SK-N-SH (cell line): Measurements from ENCODE around the gene LPO. TPM values are rescaled to one million over a fixed set of nuclear protein-coding genes. Genes with fewer than 3 reads are reported as not detected.
A peak's percentile ranks its signal among the peaks of the same experiment; 100 is the strongest.

ENCODE experiments used
- CTCF ChIA-PET: fragments of 300-600, 350-600 bp; formaldehyde crosslinking; extraction: SDS; loops from one replicate; lab custom pipeline; 2021; lab: Yijun Ruan, JAX
- POLR2A ChIA-PET: fragments of 350-600 bp; sonication (Branson Sonifier 250); formaldehyde crosslinking; extraction: SDS; loops from one replicate; lab custom pipeline; 2020; ENCODE audit warnings: antibody characterized with exemption, inconsistent platforms; lab: Yijun Ruan, JAX
- DNase-seq: peaks from one replicate; pipeline ENCODE4 v3.0.0; 2012
- H2AFZ ChIP-seq: fragments of 200-600 bp; sonication (generic); 2 replicates; pipeline ENCODE4 v1.8.1; 2016; ENCODE audit warnings: antibody characterized with exemption, mild to moderate bottlenecking, low read depth
- H3F3A ChIP-seq: fragments of 200-600 bp; sonication (generic); replicated peaks from 2 replicates; pipeline ENCODE3; 2016; ENCODE audit warnings: antibody characterized with exemption, mild to moderate bottlenecking; ENCODE audit not compliant: insufficient read depth
- H3K27ac ChIP-seq, 2 experiments: fragments of 200-500 bp in 1 of 2; fragments of 200-600 bp in 1 of 2; sonication (Bioruptor generic) in 1 of 2; sonication (generic), shearing (Covaris generic) in 1 of 2; 2 replicates each; pipeline versions ENCODE4 v1.5.1 to v1.6.1; 2014 to 2016; ENCODE audit warnings: low read depth in 2 of 2, inconsistent platforms in 1 of 2, low read length in 1 of 2, mild to moderate bottlenecking in 1 of 2, mixed read lengths in 1 of 2
- H3K27me3 ChIP-seq: fragments of 200-600 bp; sonication (generic), shearing (Covaris generic); 2 replicates; pipeline ENCODE4 v1.6.1; 2016; ENCODE audit warnings: mixed run types; ENCODE audit not compliant: insufficient read depth
- H3K36me3 ChIP-seq, 2 experiments: fragments of 200-500 bp in 1 of 2; fragments of 200-600 bp in 1 of 2; sonication (Bioruptor generic) in 1 of 2; sonication (generic) in 1 of 2; replicated peaks in 1 of 2; 2 replicates each; pipeline versions ENCODE3 to v1.5.1; 2014 to 2016; ENCODE audit warnings: low read length in 1 of 2, mild to moderate bottlenecking in 1 of 2; ENCODE audit not compliant: insufficient read depth in 2 of 2, control insufficient read depth in 1 of 2
- H3K4me1 ChIP-seq, 2 experiments: fragments of 200-500 bp in 1 of 2; fragments of 200-600 bp in 1 of 2; sonication (Bioruptor generic) in 1 of 2; sonication (generic), shearing (Covaris generic) in 1 of 2; 2 replicates each; pipeline versions ENCODE4 v1.5.1 to v1.6.1; 2014 to 2016; ENCODE audit warnings: low read depth in 1 of 2, low read length in 1 of 2, mixed run types in 1 of 2; ENCODE audit not compliant: insufficient read depth in 2 of 2, control insufficient read depth in 1 of 2
- H3K4me2 ChIP-seq: fragments of 200-600 bp; sonication (generic), shearing (Covaris generic); 2 replicates; pipeline ENCODE4 v1.6.1; 2017; ENCODE audit warnings: mixed run types
- H3K4me3 ChIP-seq, 2 experiments: fragments of 200-500 bp in 1 of 2; fragments of 200-600 bp in 1 of 2; sonication (Bioruptor generic) in 1 of 2; sonication (generic), shearing (Covaris generic) in 1 of 2; 2 replicates each; pipeline versions ENCODE4 v1.5.1 to v1.8.1; 2014 to 2016; ENCODE audit warnings: low read depth in 2 of 2, inconsistent platforms in 1 of 2, low read length in 1 of 2, mild to moderate bottlenecking in 1 of 2, mixed read lengths in 1 of 2, moderate library complexity in 1 of 2
- H3K79me2 ChIP-seq: fragments of 200-600 bp; sonication (generic); 2 replicates; pipeline ENCODE4 v1.8.1; 2017; ENCODE audit warnings: mild to moderate bottlenecking; ENCODE audit not compliant: insufficient read depth
- H3K9ac ChIP-seq: fragments of 200-600 bp; sonication (generic); 2 replicates; pipeline ENCODE4 v1.6.1; 2017; ENCODE audit warnings: mixed run types
- H3K9me2 ChIP-seq: fragments of 200-600 bp; sonication (generic); 2 replicates; pipeline ENCODE4 v1.6.1; 2017; ENCODE audit warnings: mixed run types
- H3K9me3 ChIP-seq: fragments of 200-600 bp; sonication (generic); 2 replicates; pipeline ENCODE4 v1.6.1; 2017; ENCODE audit warnings: mixed run types, mild to moderate bottlenecking, moderate library complexity
- H4K20me1 ChIP-seq: fragments of 200-600 bp; sonication (generic); 2 replicates; pipeline ENCODE4 v1.6.1; 2017; ENCODE audit warnings: mild to moderate bottlenecking, mixed run types; ENCODE audit not compliant: insufficient read depth
- CHD2 ChIP-seq: fragments of 150-350 bp; IDR thresholded peaks from 2 replicates; pipeline ENCODE4 v1.6.1; 2018; ENCODE audit warnings: low read length; ENCODE audit not compliant: partially characterized antibody
- EP300 ChIP-seq, 2 experiments: IDR thresholded peaks; 2 replicates each; pipeline versions ENCODE4 v1.4.0 to v1.6.1; 2012; ENCODE audit warnings: borderline replicate concordance in 1 of 2, low read depth in 1 of 2, low read length in 1 of 2
- FOSL2 ChIP-seq: IDR thresholded peaks from 2 replicates; pipeline ENCODE4 v1.4.0; 2012; ENCODE audit warnings: low read depth, mild to moderate bottlenecking, moderate library complexity, borderline replicate concordance
- FOXJ3 ChIP-seq: sonication (generic); formaldehyde crosslinking; IDR thresholded peaks from 2 replicates; pipeline ENCODE4 v1.5.1; 2020; ENCODE audit warnings: mild to moderate bottlenecking, missing genetic modification reagents
- FOXM1 ChIP-seq: IDR thresholded peaks from 2 replicates; pipeline ENCODE4 v1.4.0; 2012; ENCODE audit warnings: low read depth, mild to moderate bottlenecking
- JUND ChIP-seq: IDR thresholded peaks from 2 replicates; pipeline ENCODE4 v1.4.0; 2012
- MEF2A ChIP-seq: IDR thresholded peaks from 2 replicates; pipeline ENCODE4 v1.4.0; 2012; ENCODE audit warnings: low read depth, borderline replicate concordance
- NRF1 ChIP-seq: IDR thresholded peaks from 2 replicates; pipeline ENCODE4 v1.6.1; 2012; ENCODE audit warnings: low read depth, mild to moderate bottlenecking, low read length
- RAD21 ChIP-seq: IDR thresholded peaks from 2 replicates; pipeline ENCODE4 v1.6.1; 2012; ENCODE audit warnings: mild to moderate bottlenecking, low read length
- RCOR1 ChIP-seq: fragments of 150-350 bp; IDR thresholded peaks from 2 replicates; pipeline ENCODE4 v1.6.1; 2017; ENCODE audit warnings: antibody characterized with exemption, low read length
- REST ChIP-seq: IDR thresholded peaks from 2 replicates; pipeline ENCODE4 v1.6.1; 2012; ENCODE audit warnings: mild to moderate bottlenecking, low read depth, low read length, moderate library complexity
- RXRA ChIP-seq: IDR thresholded peaks from 2 replicates; pipeline ENCODE4 v1.4.0; 2012; ENCODE audit warnings: low read depth, mild to moderate bottlenecking, borderline replicate concordance
- SMC3 ChIP-seq: IDR thresholded peaks from 2 replicates; pipeline ENCODE4 v1.6.1; 2012; ENCODE audit warnings: low read depth, low read length, improper control_type of control experiment
- USF1 ChIP-seq: IDR thresholded peaks from 2 replicates; pipeline ENCODE4 v1.4.0; 2012; ENCODE audit warnings: low read depth, borderline replicate concordance
- YY1 ChIP-seq: IDR thresholded peaks from 2 replicates; pipeline ENCODE4 v1.4.0; 2012; ENCODE audit warnings: low read depth, mild to moderate bottlenecking
- WGBS: methylation state at CpG from one replicate; pipeline ENCODE4 v1.1.6; 2017; ENCODE audit warnings: low lambda C conversion rate; 5-methylcytosine and 5-hydroxymethylcytosine counted together
- polyA plus RNA-seq, 3 experiments: library from polyadenylated mRNA; depleted of rRNA; stranded (reverse); fragments of >200 nt; gene quantifications; 2 replicates each; pipeline ENCODE4 v1.2.3, GENCODE V29; 2012
- TF ChIP-seq, protein P1 (sequence below): fragments of 150-350 bp; IDR thresholded peaks from 2 replicates; pipeline ENCODE4 v1.6.1; 2016; ENCODE audit warnings: mild to moderate bottlenecking, low read depth, low read length
- TF ChIP-seq, protein P2 (sequence below): fragments of 200-600 bp; sonication (generic); IDR thresholded peaks from 2 replicates; pipeline ENCODE4 v1.6.1; 2017; ENCODE audit warnings: antibody characterized with exemption, mild to moderate bottlenecking, moderate library complexity
- TF ChIP-seq, protein P3 (sequence below): fragments of 150-350 bp; IDR thresholded peaks from 2 replicates; pipeline ENCODE4 v1.6.1; 2017; ENCODE audit warnings: antibody characterized with exemption, low read length, low read depth, borderline replicate concordance

The LPO gene
- polyA plus RNA-seq, 1 of the 3 experiments (the other 2 are of a cell fraction): not detected

DNA sequence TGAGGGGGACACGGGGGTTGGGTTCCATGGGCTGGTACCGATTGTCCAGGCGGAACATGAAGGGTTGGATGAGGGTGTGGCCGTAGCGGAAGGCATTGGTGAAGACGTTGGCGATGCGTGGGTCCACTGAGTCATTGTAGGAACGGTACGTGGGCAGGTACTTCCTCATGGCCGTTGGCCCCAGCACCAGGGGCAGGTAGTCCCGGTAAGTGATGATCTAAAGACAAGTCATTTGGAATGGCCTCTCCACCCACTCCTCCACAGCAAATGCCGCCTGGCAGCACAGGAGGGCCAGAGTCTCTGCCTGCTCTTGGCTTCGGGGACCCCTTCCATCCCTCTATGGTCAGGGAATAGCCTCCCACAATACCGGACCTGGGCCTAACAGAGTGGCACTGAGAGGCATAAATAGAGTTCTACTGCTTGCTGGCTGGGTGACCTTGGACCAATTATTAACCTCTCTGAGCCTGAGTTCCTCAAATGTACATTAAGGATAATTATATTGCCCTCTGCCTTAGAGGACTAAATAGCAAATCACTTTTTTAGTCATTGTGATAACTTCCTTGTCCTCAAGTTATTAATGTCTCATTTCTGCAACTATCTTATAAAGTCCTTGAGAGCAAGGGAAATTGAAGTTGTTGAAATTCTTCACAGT lies 35.2 kb downstream of the LPO start:
- TF ChIP-seq RAD21: no peak
- TF ChIP-seq JUND: no peak
- no peak for TF ChIP-seq MEF2A
- no peak for TF ChIP-seq RCOR1
- no peak for TF ChIP-seq EP300 (IDR thresholded peaks at IDR 0.05; ENCODE audit: borderline replicate concordance in 1 of 2, low read depth in 1 of 2, low read length in 1 of 2)
- TF ChIP-seq CHD2: no peak
- TF ChIP-seq YY1: no peak
- TF ChIP-seq REST: no peak
- TF ChIP-seq USF1: no peak
- no peak for TF ChIP-seq RXRA
- no peak for TF ChIP-seq NRF1
- no peak for TF ChIP-seq SMC3
- no peak for TF ChIP-seq FOXJ3
- no peak for TF ChIP-seq FOXM1
- TF ChIP-seq, protein P1, sequence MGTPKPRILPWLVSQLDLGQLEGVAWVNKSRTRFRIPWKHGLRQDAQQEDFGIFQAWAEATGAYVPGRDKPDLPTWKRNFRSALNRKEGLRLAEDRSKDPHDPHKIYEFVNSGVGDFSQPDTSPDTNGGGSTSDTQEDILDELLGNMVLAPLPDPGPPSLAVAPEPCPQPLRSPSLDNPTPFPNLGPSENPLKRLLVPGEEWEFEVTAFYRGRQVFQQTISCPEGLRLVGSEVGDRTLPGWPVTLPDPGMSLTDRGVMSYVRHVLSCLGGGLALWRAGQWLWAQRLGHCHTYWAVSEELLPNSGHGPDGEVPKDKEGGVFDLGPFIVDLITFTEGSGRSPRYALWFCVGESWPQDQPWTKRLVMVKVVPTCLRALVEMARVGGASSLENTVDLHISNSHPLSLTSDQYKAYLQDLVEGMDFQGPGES: no peak
- TF ChIP-seq, protein P2, sequence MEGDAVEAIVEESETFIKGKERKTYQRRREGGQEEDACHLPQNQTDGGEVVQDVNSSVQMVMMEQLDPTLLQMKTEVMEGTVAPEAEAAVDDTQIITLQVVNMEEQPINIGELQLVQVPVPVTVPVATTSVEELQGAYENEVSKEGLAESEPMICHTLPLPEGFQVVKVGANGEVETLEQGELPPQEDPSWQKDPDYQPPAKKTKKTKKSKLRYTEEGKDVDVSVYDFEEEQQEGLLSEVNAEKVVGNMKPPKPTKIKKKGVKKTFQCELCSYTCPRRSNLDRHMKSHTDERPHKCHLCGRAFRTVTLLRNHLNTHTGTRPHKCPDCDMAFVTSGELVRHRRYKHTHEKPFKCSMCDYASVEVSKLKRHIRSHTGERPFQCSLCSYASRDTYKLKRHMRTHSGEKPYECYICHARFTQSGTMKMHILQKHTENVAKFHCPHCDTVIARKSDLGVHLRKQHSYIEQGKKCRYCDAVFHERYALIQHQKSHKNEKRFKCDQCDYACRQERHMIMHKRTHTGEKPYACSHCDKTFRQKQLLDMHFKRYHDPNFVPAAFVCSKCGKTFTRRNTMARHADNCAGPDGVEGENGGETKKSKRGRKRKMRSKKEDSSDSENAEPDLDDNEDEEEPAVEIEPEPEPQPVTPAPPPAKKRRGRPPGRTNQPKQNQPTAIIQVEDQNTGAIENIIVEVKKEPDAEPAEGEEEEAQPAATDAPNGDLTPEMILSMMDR: no peak
- no peak for TF ChIP-seq FOSL2
- TF ChIP-seq, protein P3, sequence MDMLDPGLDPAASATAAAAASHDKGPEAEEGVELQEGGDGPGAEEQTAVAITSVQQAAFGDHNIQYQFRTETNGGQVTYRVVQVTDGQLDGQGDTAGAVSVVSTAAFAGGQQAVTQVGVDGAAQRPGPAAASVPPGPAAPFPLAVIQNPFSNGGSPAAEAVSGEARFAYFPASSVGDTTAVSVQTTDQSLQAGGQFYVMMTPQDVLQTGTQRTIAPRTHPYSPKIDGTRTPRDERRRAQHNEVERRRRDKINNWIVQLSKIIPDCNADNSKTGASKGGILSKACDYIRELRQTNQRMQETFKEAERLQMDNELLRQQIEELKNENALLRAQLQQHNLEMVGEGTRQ: no peak
- TF ChIP-seq, all 33 proteins: peak for 0
- H3F3A ChIP-seq: no peaks in the 10 kb centered on the region
- no peaks in the 10 kb centered on the region for H3K79me2 ChIP-seq
- DNase-seq: peak; percentile 27
- no peaks in the 10 kb centered on the region; a peak in 1 of 4 replicates for H3K4me1 ChIP-seq
- no peaks in the 10 kb centered on the region for H3K36me3 ChIP-seq
- no peaks in the 10 kb centered on the region for H3K9me2 ChIP-seq
- H3K9ac ChIP-seq: no peak overlapping the region
- no peak overlapping the region for H2AFZ ChIP-seq
- no peak overlapping the region for H3K4me3 ChIP-seq
- WGBS: 62% methylated on average over 14 of the region's 15 CpGs
- ChIA-PET CTCF (interaction anchor here (1.4 to 2.2 kb wide), 2 partner anchors 25 to 31 kb away, joined by 6 to 19 read pairs; no protein-coding TSS in a partner anchor), POLR2A (no interaction called here)
- no peak overlapping the region for H3K4me2 ChIP-seq
- no peaks in the 10 kb centered on the region for H4K20me1 ChIP-seq
- H3K27ac ChIP-seq: no peak overlapping the region
- peaks cover 23% of the 10 kb centered on the region for H3K27me3 ChIP-seq
- H3K9me3 ChIP-seq: no peaks in the 10 kb centered on the region
